Inferior parietal cortex (tissue), 1 donor: Measurements from ENCODE around the gene PITPNB.

ENCODE experiments used
- DNase-seq: peaks from one replicate; pipeline ENCODE4 v3.0.0-alpha.2; 2016; ENCODE audit errors: extremely low spot score

Gene PITPNB

GRCh38 chr22:27834364-27835185, 84.5 kb downstream of the PITPNB start:
- DNase-seq, result no peak

GRCh38 chr22:27833803-27834202, 85.3 kb downstream of the PITPNB start:
- no peak for DNase-seq

DNA sequence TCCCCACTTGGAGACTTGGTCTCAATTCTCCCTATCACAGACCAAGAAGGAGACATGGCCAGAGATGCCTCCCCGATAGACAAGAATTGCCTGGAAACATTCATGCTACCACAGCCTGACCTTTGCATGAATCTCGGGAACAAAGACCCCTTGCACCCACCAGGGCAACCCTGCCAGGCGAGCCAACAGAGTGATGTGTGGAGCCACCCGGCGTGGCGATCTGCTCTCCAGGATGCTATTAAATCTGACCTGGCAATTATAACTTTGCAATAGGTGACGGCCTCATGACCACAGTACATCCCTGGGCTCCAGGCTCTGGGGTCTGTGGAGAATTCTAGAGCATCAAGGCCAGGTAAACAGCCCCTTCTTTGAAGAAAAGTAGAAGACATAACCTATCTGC, 86.5 kb downstream of the PITPNB start:
- no peak for DNase-seq

- no peak for DNase-seq
Observed at GRCh38 chr22:27829620-27830019, 89.4 kb downstream of the PITPNB start.

DNA sequence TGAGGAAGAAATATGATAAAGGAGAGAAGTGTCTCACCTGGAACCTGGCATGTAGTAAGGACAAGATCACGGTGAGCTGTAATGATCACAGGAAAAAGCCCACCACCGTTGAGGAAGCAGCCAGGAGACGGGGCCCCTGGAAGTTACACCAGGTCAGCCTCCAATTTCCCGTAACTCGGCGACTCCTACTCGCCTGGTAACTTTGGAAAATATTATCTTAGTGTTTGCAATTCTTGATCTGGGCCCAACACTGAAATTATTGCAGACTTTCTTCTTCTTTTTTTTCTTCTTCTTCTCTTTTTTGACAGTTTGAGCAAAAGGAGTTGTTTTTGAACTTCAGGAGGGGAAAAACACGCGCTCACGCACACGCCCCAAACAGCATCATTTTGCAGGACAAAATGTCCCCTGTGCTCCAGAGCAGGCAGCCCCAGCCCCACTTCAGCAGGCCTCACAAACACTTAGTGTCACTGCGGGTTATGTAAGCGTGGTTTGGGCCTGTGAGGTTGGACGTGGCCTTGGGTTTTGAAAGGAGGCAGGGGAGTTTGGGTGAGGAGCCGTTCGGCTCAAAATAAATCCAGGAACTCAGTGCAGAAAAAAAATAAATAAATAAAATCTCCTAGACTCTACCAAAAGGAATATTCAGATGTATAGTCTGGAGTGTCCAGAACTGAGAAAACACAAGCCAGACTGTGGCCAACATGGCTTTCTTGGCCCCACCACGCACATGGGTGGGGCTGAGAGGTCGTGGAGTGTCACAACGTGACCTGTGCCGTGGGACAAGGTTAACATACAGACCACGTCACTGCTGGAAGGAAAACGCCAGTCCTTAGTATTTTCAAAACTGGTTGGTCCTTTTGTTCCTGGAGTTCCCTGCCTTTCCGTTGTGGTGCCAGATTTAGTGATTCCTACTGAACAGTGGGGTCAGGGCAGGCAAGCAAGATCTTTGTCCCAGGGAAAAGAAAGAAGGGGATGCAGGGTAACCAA, 91.2 kb downstream of the PITPNB start:
- DNase-seq, result no peak

- DNase-seq, result no peak
Observed at GRCh38 chr22:27825174-27825573, 93.9 kb downstream of the PITPNB start.

DNA sequence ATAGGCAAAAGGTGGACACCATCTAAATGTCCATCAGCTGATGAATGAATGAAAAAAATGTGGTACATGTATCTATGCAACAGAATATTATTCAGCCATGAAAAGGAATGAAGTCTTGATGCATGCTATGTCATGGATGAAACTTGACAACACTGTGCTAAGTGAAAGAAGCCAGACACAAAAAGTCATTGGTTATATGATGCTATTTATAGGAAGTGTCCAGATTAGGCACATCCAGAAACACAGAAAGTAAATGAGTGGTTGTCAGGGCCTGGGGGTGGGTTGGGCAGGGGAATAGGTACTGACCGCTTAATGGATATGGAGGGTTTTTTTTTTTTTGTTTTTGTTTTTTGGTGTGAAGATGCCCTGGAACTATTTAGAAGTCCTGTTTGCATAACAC, 95.8 kb downstream of the PITPNB start:
- DNase-seq, result no peak

GRCh38 chr22:27820896-27821866, 97.9 kb downstream of the PITPNB start:
- DNase-seq, result no peak

DNA sequence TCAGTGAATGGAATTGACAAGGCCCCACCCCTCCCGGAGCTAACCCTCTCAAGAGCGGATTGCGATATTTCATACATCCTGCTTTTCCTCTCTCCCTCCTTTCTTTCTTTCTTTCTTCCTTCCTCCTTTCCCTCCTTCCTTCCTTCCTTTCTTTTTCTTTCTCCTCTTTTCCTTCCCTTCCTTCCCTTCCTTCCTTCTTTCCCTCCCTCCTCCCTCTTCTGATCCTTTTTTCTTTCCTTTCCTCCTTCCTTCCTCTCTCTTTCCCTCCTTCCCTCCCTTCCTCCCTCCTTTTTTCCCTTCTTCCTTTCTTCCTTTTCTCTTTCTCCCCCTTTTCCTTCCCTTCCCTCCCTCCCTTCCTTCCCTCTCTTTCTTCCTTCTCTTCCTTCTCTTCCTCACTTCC, 102.5 kb downstream of the PITPNB start:
- DNase-seq, result no peak

DNA sequence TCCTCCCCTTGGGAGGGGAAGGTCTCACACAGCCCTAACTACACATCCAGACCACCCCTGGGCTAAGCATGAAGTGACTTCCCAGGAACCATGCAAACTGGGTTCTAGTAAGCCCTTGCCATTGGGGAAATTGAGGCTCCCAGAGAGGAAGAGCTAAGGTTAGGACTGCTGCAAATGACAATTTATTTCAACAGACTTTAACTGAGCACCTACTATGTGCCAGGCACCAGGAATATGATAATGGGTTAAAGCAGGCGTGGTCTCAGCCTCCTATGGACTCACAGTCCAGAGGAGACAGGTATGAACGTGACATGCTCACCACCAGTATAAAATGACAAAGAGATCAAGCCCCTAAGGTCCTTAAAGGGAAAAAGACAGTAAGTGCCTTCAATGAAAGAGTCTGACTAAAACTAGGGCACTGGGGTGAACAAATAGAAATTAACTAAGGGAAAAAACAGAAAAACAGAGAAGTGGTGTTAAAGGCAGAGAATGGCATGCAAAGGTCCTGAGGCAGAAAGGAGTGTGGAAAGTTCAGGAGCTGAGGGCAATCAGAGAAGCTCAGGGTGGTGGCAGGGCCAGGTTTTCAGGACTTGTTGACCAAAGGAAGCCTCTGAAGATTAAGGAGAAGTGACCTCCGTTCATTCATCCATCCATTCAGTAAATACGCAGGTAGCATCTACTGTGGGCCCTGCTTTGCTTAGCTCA, 103.1 kb downstream of the PITPNB start:
- no peak for DNase-seq

- DNase-seq, result no peak
Observed at GRCh38 chr22:27814993-27815392, 104.1 kb downstream of the PITPNB start.

DNA sequence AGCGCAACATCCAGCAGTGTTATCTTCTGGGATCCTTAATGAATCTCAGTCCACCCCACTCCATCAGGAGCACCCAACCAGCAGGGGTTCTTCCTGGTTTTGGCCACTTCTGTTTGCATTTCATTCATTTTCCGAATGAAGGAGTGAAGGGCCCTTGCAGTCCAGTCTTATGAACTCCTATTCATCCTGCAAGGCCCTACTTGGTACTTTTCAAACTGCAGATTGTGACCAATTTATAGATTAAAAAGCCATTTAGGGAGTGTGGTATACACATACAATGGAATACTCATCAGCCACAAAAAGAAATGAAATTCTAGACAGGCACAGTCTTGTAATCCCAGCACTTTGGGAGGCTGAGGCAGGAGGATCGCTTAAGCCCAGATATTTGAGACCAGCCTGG, 107.3 kb downstream of the PITPNB start:
- DNase-seq, result no peak

DNA sequence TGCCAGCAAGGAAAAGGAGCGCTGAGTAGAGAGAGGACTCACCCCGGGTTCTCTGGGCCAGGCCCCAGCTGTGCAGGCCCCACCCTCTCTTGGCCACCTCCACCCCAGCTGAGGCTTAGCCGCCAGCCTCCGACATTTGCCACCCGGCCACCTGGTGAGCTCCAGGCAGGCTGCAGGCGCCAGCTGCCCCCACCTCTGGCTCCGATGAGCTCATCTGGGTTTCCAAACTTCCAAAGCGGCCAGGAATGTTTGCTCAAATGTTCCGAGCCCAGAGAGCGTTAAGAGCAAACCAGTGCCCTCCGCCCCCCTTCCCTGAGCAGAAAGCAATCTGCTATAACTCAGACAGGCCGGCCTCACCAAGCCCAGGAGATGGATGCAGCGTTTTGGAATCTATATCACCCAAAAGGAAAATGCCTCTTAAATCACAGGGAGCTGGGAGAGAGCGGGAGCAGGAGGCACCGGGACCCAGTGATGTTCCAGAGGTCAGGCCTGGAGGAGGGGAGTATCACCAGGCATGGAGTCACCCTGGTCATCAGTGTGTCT, 108.4 kb downstream of the PITPNB start:
- no peak for DNase-seq

DNA sequence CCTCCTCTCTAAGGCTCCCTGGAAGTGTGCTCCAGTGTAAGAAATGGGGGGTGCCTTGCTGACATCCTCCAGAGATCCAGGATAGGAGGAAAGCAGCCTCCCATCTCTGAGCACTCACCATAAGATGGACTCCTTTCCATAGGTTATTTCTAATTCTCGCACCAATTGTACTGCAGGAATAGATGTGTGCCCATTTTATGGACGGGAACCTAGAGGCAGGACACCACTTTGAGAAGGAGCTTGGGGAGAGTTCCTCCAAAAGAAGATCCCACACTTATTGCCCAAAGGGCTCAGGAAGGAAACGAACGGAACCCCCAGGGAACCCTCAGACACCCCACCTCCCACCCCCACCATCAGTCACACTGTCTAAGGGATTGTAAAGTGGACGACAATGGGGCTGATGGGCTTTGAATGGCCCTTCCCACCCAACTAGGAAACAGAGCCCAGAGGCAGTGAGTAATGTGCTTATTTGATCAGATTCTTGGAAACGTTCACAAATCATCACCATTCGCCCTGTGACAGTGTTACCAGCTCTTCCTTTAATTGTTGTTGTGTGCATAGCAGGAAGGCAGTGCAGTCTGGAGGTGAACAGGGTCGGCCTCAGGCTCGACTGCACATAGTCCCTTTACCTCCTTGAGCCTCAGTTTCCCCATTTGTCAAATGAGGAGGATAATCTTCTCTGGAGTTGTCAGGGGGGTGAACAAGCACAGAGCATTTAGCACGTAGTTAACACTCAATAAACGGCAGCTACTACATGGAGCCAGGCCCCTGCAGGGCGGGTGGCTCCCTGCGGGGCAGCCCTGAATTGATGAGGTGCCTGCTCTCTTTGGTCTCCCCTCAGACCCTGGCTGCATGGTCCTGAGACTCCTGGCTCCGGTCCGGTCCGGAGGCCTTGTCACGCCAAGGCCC, 109.1 kb downstream of the PITPNB start:
- DNase-seq, result no peak

DNA sequence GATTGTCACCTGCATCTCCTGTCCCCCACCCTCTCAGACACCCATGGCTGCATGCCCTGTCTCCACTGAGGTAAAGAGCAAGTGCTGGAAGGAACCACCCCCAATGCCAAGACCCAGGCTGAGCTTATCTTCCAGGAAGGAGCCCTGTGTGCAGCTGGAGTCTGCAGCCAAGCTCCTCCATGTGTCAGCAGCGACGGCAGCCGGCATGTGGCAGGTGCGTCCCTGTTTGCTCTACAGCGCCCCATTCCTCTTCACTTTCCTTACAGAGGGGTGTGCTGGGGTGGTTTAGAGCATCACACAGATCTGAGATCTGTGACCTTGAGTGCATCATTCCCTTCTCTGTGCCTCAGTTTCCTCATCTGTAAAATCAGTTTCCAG, 109.8 kb downstream of the PITPNB start:
- no peak for DNase-seq

DNA sequence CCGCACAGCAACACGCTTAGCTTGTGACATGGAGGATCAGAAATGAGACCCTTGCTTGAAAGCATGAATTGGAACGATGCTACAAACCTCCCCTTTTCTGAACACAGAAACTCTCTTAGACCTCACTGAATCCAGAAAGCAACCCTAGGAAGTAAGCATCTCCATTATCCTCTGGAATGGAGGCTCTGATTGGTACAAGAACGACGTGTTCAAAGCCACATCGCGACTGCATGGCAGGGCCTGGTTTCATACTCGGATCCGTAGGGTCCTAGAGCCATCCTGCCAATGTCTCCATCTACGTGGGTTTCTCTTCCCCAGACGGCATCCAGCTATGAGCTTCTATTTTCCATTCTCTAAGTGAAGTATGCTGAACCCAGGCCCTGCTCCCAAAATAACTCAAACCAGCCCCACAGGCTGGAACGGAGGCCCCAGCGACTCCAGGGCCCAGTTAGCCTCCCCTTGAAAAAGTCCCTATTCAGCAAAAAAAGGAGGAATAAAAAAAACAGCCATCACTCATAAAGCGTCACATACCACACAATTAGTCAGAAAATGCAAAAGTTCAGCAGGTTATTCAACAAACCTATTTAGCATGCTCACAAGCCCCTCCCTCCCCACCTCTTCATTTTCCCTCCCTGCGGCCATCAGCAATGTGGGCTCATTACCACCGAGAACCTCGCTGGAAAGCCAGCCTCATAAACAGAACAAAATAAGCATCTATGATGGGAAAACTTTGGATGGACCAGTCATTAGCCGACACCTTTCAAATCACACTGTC, 110.4 kb downstream of the PITPNB start:
- no peak for DNase-seq

GRCh38 chr22:27805841-27806240, 113.2 kb downstream of the PITPNB start:
- DNase-seq, result no peak

- peak; percentile 87 for DNase-seq
Observed at GRCh38 chr22:27804470-27805297, 114.4 kb downstream of the PITPNB start.
